Epithelial cell of proximal tubule (primary cell): ENCODE results near the gene EIF4G1. TPM values are rescaled to one million over a fixed set of nuclear protein-coding genes. Genes with fewer than 3 reads are reported as not detected.

Experiments used
- DNase-seq: peaks from one replicate; pipeline ENCODE4 v3.0.0-alpha.2; 2011; ENCODE audit warnings: low read depth
- H3K4me3 ChIP-seq: 2 replicates; pipeline ENCODE4 v1.5.1; 2011; ENCODE audit warnings: low read depth, mild to moderate bottlenecking, low read length
- CTCF ChIP-seq: conservative IDR thresholded peaks from 2 replicates; pipeline ENCODE4 v1.5.1; 2012; ENCODE audit warnings: low read depth, mild to moderate bottlenecking, low read length
- total RNA-seq: library from RNA; depleted of rRNA; stranded (reverse); fragments of >200 nt; gene quantifications from 2 replicates; pipeline ENCODE4 v1.2.3, GENCODE V29; 2015

Gene EIF4G1
- total RNA-seq, 1 donor from 2014 or later, result 313 TPM

- DNase-seq, result no peak
- H3K4me3 ChIP-seq, result no peak overlapping the region
- TF ChIP-seq CTCF, result no peak
Measured at GRCh38 chr3:184307915-184308314, 6.5 kb upstream of the EIF4G1 start.

- no peak for DNase-seq
- no peak overlapping the region for H3K4me3 ChIP-seq
- TF ChIP-seq CTCF, result peak; percentile 20
Measured at GRCh38 chr3:184308744-184309143, 5.7 kb upstream of the EIF4G1 start.

GRCh38 chr3:184311633-184312032 lies 2.8 kb upstream of the EIF4G1 start:
- TF ChIP-seq CTCF, result no peak
- no peak for DNase-seq

GRCh38 chr3:184314700-184315542 lies 515 bp downstream of the EIF4G1 start:
- no peak for DNase-seq
- TF ChIP-seq CTCF, result no peak
- H3K4me3 ChIP-seq, result peak overlapping the region; percentile 92

More at GRCh38 chr3:184311633-184312032, 2.8 kb upstream of the EIF4G1 start:
- H3K4me3 ChIP-seq, result no peak overlapping the region

- peak overlapping the region; percentile 92 for H3K4me3 ChIP-seq
- no peak for DNase-seq
- TF ChIP-seq CTCF, result no peak
Measured at GRCh38 chr3:184315543-184315867, 1.1 kb downstream of the EIF4G1 start.

- TF ChIP-seq CTCF, result no peak
- peak overlapping the region; percentile 92 for H3K4me3 ChIP-seq
- no peak for DNase-seq
Measured at GRCh38 chr3:184315871-184316661, 1.7 kb downstream of the EIF4G1 start.
